Stimulated activated naive CD4-positive, alpha-beta T cell treated with Interleukin-2 at 50 U/mL for 16 hours (primary cell): Measurements from ENCODE around the gene UNC13C.

Experiments
- DNase-seq: peaks from one replicate; lab custom pipeline; 2025; lab: John Stamatoyannopoulos, UW

The UNC13C gene

DNA sequence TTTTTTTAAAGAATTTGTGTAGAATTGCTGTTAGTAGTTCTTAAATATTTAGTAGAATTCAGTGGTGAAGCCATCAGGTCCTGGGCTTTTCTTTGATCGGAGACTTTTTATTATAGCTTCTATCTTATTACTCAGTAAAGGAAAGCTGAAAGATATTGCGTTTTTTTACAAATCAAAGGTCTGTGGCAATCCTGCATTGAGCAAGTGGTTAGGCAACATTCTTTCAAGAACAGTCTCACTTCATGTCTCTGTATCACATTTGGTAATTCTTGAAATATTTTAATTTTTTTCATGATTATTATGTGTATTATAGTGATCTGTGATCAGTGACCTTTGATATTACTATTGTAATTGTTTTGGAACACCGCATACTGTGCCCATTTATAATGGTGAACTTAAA lies 140.8 kb downstream of the UNC13C start:
- no peak for DNase-seq

DNA sequence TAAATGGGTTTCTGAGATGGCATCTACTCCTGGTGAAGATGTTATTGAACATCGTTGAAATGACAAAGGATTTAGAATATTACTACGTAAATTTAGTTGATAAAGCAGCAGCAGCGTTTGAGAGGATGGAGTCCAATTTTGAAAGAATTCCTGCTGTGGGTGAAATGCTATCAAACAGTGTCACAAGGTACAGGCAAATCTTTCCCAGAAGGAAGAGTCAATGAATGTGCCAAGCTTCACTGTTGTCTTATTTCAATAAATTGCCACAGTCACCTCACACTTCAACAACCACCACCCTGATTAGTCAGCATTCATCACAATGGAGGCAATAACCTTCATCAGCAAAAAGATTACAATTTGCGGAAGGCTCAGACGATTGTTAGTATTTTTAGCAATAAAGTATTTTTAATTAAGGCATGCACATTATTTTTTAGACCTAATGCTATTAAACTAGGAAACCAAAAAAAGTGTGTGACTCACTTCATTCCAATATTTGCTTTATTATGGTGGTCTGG lies 142.8 kb downstream of the UNC13C start:
- no peak for DNase-seq

DNA sequence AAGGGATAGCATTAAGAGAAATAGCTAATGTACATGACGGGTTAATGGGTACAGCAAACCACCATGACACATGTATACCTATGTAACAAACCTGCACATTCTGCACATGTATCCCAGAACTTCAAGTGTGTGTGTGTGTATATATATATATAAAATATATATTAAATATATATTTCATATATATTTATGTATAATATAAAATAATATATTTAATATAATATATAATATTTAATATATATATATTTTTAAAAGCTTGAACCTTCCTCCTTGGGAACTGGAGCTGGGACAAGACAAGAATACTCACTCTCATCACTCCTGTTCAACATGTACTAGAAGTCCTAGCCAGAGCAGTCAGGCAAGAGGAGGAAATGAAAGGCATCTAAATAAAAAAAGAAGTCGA lies 149.3 kb downstream of the UNC13C start:
- DNase-seq, result no peak

DNA sequence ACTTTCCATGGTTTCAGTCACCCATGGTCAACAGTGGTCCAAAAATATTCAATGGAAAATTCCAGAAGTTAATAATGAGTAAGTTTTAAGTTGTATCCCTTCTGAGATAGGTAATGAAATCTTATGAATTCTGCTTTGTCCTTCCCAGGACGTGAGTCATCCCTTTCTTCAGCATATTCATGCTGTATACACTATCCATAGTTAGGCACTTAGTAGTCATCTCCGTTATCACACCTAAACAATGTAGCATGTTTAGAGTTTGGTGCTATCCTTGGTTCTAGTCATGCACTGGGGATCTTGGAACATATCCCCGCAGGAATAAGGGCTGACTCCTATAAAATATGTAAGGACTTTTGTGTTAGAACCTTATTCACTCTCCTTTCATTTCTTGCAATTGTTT lies 153.2 kb downstream of the UNC13C start:
- no peak for DNase-seq

DNA sequence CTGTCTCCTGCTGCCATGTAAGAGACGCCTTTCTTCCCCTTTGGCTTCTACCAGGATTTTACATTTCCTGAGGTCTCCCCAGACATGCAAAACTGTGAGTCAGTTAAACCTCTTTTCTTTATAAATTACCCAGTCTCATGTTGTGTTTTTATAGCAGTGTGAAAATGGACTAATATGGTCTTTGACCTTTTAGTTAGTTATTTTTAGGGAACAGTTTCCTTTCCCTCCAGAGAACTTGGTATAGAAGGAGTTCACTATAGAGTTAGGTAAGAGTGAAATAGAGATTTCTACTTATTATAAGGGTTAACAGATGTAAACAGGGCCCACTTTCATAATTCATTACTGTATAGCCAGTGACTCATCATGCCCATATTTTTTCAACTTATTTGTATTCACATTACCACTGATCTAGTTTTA lies 170.9 kb downstream of the UNC13C start:
- DNase-seq, result no peak

DNA sequence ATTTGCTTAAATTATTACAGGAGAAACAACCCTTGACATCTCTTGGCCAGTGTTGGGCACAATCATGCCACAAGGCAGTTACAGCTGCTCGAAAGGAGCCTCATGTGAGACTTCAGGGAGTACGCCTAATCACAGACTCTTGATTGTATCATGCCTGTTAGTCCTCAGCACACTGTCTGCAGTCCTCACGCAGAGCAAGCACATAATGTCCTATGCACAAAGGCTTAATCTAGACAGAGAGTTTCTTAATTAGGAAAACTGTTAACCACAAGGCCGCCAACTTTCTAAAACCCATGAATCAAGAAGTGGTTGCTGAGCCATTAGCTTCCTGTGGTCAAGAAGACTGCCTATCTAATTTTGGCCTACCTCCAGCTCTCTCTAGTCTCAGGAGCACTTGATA lies 172.0 kb downstream of the UNC13C start:
- DNase-seq, result no peak

DNA sequence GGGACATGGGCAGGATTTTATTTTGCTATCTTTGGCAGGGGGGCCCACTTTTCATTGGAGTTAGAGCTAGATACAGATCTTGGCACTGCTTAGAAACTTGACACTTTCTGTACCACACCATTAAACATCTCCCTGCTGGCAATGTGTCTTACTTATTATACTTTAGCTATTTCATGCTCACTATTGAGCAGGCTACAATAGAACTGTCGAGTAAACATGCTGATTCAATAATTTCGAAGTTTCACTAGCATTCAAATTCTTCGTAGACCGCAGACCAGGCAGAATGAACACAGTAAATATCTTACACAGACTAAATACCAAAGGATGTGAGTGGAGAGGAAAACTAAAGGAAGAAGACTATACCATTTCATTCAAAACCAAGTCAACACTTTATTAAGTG lies 180.8 kb downstream of the UNC13C start:
- DNase-seq, result no peak

DNA sequence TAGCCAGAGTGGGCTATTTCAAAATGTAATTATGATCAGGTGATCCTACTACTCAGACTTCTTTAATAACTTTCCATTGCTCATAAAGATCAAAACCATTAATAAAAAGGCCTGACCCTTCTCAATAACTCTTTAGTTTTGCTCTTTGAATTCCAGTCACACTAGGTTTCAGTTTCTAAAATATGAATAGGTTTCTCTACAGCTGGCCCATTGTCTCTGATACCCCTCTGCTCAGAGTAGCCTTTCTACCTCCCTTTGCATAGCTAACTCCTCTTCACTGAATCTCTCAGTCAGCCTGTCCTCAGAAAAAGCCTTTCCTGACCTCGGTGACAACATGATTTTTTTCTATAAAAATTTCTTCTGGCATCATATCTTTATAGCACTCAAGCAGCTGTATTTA lies 209.1 kb downstream of the UNC13C start:
- no peak for DNase-seq

DNA sequence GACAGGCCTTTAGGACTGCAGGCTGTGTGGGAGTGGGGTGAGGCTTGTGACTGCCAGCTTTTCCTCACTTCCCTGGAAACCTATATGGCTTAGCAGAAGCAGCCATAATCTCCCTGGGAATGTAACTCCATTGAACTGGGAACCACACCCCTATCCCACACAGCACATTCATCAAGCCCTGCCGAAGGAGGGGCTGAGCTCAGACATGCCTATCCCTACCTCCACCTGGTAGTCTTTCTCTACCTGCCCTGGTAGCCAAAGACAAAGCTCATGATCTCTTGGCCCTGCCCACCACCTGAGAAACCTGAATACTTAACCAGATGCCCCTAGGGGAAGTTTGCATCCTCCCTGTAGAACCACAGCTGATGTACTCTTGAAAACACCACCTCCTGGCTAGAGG lies 219.8 kb downstream of the UNC13C start:
- DNase-seq, result no peak

DNA sequence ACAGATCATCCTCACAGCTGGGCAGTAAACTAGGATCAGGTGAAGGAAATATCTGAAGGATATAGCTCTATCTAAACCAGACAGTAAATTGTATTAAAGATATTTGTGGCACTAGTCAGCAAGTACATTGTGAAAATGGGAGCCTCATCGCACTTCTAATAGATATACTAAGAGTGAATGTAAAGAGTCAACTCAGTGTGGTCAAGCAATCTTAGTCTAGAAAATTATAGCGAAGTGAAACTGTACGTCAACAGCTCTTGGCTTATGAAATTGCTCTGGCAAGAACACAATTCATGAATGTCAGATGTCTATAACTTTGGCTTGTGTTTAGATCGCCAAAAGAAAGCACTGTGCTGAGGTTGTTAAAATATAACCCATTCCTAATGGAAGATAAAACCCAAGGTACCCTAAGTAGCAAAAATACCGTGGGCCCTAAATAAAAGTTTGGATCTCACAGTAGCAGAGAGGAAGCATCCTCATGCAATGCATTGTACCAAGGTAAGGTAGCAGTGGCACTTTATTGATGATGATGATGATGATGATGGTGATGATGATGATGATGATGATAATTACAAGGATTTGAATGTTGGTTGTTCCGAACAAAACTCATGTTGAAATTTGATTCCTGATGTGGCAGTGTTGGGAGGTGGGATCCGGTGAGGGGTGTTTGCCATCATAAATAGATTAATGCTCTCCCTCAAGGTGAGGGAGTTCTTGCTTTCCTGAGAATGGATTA lies 228.5 kb downstream of the UNC13C start:
- DNase-seq, result no peak

DNA sequence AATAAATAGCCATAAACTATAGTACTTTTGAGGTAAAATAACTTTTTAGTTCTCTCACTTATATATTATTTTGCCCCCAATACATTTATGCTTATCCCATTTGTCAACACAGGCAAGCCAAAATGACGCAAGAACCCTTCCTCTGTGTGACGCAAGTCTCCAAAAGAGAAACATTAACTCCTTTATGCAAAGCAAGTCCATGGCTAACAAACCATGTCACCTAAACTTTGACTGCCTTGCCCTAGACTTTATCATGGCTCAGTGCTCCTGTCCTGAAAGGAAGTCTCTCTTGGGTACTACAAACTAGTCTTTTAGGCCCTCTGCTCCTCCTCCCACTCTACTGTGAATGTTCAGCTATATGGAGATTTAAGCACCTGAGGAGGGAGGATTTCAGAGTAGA lies 230.5 kb downstream of the UNC13C start:
- DNase-seq, result no peak

DNA sequence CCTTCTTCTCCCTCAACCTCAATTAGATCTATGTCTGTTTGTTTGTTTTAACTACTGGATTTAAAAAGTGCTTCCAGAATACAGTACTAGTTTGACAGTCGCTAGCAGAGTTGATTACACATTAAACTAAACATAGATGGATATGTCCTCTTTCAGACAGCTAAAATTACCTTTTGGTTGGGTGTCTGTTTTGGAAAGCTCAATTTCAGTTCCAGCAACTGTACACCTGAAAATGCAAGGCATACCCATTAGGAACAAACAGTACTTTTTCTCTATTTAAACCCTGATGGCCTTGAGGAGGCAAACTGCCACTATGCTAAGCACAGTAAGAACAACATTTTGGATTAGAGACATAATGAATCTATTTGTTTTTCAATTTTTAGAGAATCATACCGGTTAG lies 234.4 kb downstream of the UNC13C start:
- no peak for DNase-seq

DNA sequence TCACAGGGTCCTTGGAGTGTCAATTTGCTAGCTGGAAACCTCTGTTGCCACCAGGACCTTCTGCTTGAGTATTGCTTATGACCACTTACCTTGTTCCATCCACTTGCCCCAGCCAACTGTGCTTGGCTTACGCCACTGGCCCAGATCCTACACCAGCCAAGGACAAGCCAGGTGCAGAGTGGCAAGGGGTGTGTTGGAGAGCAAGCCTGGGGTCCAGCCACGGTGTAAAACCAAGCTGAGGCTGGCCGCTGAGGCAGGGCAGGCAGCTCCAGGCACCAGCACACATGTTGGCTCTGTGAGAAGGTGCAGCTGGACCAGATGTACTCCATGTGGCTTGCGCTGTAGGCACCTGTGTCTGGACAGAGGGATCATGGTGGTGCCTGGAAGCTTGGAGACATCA lies 248.2 kb downstream of the UNC13C start:
- DNase-seq, result no peak

DNA sequence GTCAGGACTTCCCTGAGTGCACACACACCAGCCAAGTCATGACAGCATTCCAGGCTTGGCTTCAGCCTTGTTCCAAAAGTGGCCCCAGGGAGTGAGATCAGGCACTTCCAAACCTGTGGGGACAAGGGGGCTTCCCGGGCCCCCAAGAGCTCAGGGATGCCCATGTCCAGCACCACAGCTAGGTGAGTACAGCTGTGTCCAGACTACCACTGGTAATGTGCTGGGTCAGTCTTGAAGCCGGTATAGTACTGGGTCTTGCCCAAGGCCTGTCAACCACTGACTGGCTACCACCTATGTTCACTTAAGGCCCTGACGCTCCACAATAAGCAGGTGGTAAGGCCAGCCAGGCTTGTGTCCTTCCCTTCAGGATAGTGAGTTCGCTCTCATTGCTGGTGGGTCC lies 249.3 kb downstream of the UNC13C start:
- DNase-seq, result no peak

DNA sequence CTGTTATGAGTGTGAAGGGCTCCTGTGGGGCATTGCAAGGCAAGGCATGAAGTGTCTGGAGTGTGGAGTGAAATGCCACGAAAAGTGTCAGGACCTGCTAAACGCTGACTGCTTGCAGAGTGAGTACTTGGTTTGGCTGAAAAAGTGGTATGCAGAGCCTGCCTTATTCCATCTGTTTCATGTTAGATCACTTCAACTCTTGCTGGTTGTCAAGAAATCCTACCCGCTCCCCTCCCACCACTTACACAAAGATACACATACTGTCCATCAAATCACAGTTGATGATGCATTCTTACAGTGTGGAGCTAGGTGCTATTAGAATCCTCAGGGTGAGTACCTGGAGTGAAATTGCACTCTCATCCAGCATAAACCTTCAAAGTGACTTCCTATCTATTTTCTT lies 272.1 kb downstream of the UNC13C start:
- DNase-seq, result no peak

DNA sequence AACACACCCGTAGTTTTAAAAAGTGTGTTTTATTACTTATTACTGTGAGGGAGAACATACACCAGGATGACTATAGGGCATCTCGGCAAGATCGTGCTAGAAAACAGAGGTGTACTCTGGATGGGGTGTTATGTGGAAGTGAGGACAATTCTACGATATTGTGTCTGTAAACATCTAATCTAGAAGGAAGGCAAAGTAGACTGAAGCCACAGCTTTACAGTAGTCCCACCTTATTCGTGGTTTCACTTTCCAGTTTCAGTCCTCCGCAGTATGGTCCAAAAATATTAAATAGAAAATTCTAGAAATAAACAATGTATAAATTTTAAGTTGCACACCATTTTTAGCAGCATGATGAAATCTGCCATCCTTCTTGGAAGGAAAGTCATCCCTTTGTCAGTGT lies 277.9 kb downstream of the UNC13C start:
- DNase-seq, result no peak

DNA sequence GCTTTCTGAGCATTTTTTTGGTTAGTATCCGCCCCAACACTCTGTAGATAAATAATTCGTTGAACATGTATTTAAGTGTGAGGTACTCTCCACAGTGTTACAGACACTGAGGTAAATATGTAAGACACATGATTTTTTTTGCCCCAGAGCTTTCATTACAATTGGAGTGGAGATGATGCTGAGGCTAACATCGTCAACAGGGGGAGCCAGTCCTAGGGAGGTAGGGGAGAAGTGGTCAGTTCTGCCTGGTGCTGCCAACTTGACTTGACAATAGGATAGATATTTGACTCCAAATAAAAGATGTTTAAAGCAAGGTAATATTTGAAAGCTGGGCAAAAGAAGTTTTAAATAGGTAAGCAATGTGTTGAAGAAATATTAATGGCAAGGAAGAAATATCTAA lies 295.7 kb downstream of the UNC13C start:
- no peak for DNase-seq

DNA sequence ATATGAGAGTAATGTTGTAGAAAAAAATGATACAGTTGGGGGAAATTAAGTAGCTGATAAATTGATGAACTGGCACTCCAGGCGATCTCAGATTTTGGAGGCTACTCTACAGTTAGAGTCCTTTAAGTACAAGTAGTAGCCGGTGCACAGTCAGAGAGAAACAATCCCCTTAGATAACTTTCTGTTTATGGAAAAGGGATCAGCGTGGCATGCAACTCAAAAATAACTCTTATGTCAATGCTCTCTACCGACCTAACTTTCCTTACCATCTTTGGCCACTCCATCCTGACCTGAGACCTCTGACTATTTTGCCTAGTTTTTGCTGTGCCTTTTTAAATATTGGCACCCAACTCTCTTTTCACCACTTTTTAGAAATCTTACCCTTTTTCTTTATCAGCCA lies 299.6 kb downstream of the UNC13C start:
- DNase-seq, result no peak

DNA sequence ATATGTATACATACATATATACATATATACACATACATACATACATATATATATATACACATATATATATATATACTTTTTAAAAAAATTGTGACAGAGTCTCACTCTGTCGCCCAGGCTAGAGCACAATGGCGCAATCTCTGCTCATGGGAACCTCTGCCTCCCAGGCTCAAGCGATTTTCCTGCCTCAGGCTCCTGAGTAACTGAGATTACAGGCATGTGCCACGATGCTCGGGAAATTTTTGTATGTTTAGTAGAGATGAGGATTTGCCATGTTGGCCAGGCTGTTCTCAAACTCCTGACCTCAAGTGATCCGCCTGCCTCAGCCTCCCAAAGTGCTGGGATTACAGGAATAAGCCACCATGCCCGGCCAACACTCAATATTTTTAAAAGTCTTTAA lies 302.5 kb downstream of the UNC13C start:
- DNase-seq, result no peak

DNA sequence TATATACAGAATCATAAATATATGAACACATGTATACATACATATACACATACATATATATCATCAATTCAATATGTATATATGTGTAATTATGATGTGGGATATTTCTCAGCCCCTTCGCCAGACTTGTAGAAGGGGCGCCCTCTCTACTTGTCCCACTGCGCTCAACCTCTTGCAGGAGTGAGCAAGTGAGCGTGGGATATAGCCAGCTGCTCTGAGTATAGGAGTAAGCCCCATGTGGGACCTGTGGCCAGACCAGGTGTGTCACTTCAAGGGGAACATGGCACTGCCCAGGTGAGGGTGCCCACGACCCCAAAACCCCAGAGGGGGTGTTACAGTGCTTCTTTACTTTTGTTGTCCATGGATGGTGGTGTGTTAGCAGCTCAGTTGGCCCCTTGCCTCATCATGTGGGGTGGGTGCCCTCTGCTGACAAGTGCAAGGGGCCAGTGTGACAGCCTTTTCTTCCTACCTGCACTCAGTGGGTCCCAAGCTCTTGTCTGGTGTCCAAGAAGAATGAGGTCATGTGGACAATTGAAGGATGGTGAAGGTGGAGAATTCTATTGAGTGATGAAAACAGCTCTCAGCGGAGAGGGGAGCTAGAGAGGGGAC lies 304.1 kb downstream of the UNC13C start:
- DNase-seq, result no peak

DNA sequence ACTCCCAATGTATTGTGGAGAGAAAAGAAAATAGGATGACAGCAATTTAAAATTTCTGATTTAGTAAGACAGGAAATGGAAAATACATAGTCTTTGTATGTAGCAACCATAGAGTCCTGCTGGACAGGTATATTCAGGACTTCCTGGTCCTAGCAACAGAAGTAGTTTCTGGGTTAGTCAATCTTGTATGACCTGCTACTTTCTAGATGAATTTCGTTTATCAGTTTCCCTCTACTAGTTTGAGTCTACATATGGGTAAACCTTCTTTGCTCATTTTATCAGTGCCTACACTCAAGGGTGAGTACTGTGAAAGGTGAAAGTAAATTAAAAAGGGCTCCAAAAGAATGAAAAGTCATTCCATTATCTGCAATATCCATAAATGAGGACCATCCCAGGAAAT lies 309.8 kb downstream of the UNC13C start:
- DNase-seq, result no peak

DNA sequence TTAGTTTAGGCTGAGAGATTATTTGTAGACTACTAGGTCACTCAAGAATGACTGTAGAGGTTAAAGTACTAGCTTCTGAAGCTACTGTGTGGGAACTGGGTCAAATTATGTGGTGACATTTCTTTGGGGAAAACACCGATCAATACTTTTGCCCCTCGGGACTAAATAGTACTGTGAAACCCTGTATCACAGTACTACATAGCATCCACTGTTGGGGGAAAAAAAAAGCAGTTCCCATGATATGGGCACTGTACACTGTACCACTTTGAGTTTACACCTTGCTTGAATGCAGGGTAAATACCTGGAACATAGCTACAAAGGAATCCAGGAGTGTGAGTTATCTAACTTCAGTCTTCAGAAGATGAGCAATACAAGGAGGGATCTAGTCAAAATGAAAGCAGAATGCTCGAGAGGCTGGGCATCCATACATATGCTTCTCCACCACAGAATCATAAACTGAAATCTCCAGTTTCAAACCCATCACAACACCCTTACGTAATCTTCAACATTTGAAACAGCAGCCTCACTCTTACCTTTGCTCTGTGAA lies 311.4 kb downstream of the UNC13C start:
- no peak for DNase-seq

DNA sequence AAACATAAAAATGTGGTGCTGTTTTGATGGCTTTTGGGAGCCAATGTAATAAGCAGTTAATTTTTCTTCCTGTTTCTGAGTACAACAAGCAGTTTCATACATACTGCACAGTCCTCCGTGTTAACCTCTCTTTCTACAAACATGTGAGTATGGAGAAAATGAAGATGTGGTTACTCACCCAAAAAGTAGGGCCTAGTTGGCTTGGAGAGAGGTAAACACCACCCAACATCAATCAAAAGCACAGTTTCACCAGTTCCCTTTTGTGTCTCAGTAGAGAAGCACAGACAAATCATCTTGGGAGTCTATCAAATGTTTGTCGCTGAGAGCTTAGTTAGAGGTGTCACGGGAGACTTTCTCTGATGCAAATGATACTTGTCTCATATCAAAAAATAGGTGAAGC lies 320.2 kb downstream of the UNC13C start:
- DNase-seq, result no peak

DNA sequence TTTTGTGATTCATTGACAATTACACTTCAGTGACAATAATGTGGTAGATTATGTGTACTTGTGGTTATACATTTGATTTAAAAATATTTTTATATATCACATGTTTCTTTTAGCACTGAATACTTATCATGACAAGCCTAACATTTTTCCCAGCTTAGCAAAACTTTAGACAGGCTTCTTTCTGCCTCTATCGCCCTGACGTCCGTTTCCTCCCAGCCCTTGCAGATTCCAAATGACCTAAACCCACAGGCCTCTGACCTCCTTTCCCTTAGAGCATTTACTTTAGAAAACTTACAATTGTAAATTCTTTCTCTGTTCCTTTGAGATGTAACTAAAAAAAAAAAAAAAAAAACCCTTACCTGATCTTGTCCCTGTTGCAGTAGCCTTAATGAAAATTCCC lies 326.1 kb downstream of the UNC13C start:
- no peak for DNase-seq
